ENCODE data around the gene NCBP1.

The NCBP1 gene

DNA sequence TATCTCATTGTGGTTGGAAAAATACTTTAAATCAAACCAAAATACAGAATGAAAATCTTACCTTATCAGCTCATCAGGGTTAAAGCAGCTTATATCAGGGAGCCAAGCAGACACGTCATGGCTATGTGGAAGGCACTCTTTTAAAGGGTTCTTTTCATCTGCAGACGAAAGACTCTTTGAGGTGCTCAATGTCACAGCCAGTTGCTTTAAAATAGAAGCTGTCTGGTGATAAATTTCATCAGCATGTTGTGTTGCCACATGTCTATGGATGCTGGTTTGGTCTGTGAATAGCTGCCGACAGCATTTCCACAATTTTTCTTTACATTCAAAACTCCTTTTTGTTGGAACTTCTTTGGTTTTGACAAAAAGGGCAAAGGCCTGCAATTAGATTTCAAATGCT, 8.0 kb upstream of the NCBP1 start:
- no peak for DNase-seq (ENCODE audit: low read depth in 4 of 4, low spot score in 1 of 4)

DNA sequence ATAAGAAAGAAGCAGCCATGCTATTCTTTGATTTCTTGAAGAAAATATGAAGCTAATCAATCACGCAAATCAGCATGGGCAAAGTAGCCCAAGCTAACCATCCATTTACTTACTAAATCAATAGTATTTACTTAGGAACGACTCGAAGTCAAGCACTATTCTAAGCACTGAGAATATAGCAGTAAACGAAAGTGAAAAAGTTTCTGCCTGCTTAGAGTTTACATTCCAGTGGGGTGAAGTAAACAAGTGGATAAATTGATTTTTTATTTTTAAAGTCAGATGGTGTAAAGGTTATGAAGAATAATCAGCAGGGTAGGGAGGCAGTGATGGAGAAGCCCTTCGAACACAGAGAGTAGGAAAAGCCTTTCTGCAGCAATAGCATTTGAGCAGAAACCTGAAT, 6.0 kb upstream of the NCBP1 start:
- DNase-seq (ENCODE audit: low read depth in 4 of 4, low spot score in 1 of 4), result no peak

DNA sequence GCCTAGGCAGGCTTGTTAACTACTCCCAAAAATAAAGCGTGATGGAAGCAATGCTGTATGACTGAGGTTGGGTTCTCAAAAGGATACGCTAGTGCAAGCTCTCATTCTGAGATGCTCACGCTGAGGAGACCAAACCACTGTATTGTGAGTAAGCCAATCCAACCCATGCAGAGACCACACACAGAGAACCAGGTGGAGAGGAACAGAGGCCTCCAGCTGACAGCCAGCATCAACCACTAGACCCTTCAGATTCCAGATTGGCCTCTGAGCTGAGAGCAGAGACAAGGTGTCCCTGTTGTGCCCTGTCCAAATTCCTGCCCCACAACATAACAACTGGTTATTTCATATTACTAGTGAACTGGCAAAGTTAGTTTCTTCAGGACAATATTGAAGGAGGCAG, 5.0 kb upstream of the NCBP1 start:
- DNase-seq (ENCODE audit: low read depth in 4 of 4, low spot score in 1 of 4), result no peak

DNA sequence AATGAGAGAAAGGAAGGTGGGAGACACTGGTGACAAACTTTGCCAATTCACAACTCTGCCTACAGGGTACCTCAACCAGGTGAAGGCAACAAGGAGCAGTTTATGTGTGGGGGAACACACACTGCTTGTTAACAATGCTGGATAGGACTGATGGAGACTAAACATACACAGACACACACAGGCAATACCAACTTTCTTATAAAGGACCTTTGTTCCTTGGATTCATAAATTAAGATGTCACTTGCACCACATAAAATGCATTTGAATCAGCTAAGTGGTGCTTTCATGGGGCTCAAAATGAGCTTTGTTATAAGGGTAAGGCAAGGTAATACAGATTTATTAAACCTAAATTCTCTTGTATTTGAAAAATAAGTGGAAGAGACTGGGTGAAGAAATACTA, 4.5 kb upstream of the NCBP1 start:
- no peak for DNase-seq (ENCODE audit: low read depth in 4 of 4, low spot score in 1 of 4)

DNA sequence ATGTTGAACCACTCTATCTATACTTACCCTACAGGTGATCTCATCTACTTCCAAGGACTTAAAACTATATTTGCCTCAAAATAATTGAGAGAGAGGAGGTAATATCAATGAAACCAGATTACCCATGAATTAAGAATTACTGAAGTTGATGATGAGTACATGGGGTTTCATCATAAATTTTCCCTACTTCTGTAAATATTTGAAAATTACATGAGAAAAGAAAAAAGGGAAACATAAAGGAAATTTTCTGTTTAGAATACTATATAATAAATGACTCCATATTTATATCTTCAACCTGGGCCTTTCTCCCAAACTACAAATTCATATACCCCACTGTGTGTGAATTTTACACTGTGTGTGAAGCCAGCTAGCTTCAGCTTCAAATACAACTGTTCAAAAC, 3.0 kb upstream of the NCBP1 start:
- no peak for DNase-seq (ENCODE audit: low read depth in 4 of 4, low spot score in 1 of 4)

DNA sequence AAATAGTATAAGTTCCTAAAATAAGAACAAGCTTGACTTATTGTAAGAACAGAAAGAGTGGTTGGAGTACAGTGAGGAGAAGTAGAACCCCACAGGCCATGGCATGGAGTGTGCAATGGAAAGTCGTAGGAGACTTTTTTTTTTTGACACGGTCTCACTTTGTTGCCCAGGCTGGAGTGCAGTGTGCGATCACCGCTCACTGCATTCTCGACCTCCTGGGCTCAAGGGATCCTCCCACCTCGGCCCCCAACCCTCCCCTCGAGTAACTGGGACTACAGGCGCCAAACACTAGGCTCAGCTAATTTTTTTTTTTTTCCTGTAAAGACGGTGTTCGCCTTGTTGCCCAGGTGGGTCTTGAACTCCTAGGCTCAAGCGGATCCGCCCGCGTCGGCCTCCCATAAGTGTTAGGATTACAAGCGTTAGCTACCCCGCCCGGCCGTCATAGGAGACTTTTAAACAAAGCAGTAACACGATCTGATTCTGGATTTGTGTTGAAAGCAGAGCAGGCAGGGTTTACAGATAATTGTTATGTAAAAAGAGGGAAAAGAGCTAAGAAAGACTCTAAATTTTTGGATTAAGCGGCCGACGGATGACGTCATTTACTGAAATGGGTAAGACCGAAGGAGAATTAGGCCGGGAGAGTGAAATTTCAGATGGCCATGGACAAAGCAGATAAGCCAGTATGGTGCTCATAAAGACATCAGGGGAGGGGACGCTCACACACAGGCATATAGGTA, 1.2 kb upstream of the NCBP1 start:
- peak in 2 of 4 experiments; percentile 7 to 9 for DNase-seq (ENCODE audit: low read depth in 4 of 4, low spot score in 1 of 4)

DNA sequence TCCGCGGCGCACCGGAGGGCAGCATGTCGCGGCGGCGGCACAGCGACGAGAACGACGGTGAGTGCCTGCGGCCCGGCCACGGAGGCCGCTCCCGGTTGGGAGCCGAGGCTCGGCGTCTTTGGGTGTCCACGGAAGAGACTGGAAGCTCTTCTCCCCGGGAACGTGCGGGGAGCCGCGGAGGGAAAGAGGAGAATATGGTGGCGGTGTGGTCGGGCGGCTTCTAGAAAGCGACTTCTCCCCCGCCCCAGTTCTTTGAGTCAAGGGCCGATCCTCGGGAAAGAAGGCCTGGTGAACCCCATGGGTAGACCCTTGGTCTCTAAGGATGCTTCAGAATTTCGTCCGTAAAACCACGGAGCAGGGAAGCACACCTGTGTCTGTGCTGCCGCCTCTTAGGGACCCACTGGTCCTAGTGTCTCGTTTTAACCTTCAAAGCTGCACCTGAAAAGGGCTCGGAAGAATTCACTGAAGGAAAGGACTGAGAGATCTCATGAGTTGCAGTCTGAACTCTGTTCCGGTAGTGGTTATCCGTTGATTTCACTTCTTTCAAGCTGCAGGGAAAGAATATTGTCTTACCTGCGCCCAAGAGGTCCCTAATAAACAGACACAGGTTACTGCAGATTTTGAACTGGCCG, 354 bp downstream of the NCBP1 start:
- peak in 1 of 4 experiments; percentile 5 for DNase-seq (ENCODE audit: low read depth in 4 of 4, low spot score in 1 of 4)

DNA sequence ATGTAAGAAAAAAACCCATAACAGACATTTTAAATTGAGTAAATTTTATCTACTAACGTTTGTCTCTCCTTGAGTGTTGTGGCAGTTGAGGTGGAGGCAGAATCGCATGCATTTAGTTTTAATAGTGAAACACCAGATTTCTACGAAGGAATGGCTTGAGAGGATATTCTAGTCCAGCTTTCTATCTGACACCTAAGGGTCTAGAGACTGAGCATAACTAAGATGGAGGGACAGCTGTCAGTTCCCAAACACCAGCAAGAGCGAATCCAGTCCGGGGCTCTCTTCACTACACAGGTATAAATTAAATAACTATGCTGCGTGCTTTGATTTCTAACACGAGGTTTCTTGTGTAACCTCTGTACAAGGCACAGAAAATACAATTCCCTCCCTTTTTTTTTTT, 1.4 kb downstream of the NCBP1 start:
- no peak for DNase-seq (ENCODE audit: low read depth in 4 of 4, low spot score in 1 of 4)

DNA sequence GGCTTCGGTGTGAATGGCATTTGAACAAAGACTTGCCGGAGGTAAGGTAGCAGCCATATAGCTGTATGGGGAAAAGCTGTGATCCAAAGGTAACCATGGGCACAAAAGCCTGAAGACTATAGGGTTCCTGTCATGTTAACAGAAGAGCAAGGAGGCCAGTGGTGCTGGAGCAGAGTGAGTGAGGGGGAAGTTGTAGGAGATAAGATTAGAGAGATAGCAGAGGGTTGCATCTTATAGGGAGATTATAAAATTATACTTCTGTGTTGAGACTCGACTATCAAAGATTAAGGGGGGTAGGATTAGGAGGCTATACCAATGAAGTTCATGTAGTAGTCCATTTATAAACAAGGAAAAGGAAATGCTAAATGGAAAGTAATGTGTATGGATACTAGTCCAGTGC, 3.3 kb downstream of the NCBP1 start:
- no peak for DNase-seq (ENCODE audit: low read depth in 4 of 4, low spot score in 1 of 4)

DNA sequence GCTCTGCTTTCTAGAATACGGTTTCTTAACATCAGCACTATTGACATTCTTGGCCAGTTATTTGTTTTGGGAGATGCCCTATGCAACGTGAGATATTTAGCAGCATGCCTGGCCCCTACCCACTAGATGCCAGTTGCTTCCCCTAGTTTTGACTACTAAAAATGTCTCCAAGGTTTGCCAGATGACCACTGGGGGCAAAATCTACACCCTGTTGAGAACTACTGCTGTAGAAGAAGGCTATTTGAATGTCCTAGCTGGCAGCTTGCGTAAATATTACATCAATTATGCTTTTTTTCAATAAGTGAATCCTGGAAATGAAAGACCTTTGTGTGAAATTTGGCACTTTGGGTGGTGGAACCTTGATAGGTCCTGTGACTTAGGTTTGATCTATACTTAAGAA, 5.0 kb downstream of the NCBP1 start:
- DNase-seq (ENCODE audit: low read depth in 4 of 4, low spot score in 1 of 4), result no peak

DNA sequence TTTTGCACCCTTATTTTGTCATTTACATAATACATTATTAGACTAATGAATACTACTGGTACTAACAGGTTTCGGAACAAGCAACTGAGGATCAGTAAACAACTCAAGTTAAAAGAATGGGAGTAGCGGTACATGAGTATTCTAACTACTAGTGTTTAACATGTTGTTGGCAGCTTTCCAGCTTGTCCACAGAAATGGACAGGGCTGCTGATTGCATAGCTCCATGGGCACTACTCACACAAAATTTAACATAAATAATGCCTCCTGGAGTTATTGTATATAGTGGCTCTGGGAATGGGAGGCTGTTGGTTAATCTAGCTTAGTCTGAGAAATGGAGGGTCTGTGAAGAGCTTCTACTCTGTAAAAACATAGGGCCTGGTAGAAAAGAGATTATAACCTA, 6.7 kb downstream of the NCBP1 start:
- DNase-seq (ENCODE audit: low read depth in 4 of 4, low spot score in 1 of 4), result no peak

DNA sequence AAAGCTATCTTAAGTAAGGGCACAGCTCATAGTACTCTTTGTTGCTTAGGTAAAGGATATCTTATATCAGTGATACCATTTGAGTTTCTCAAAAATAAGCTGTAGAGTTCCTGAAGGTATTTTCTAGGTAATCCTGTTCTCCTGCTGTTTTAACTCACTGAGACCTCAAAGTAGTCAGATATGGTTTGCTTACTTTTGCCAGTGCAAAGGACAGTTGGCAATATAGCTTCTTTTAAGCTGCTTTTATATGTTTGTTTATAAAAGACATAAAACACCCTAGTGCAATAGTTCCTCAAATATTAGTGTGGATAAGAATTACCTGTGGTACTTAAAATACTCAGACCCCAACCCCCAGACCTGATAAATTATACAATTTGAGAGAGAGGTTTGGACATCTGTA, 12.1 kb downstream of the NCBP1 start:
- no peak for DNase-seq (ENCODE audit: low read depth in 4 of 4, low spot score in 1 of 4)

DNA sequence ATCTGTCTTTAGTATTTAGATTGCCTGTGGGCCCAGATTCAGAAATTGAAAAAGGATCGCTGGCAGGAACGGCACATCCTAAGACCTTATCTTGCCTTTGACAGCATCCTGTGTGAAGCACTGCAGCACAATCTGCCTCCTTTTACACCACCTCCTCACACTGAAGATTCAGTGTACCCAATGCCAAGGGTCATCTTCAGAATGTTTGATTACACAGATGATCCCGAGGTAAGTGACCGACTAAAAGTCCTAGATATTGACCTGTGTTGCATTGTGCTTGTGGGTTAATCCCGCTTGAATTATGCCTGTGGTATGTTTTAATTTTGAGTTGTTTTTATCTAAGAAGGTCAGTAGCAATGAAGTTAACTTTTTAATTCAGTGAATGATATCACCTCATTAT, 14.4 kb downstream of the NCBP1 start:
- DNase-seq (ENCODE audit: low read depth in 4 of 4, low spot score in 1 of 4), result no peak

DNA sequence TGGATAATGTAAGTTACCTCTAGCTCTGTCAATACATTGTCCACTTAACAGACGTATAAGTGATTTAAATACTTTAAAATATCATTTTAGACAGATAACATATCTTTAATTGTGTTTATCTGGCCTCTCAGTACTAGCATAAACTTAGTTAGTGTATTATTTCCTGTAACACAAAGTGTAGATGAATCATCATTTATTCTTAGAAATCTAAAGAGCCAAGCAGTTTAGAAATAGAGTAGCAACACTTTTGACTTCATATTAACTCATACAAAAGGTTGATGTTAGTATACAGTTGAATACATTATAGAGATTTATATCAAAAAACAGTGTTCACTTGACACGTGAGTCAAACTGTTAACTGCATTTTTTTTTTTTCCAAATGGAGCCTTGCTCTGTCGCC, 18.0 kb downstream of the NCBP1 start:
- DNase-seq (ENCODE audit: low read depth in 4 of 4, low spot score in 1 of 4), result no peak

DNA sequence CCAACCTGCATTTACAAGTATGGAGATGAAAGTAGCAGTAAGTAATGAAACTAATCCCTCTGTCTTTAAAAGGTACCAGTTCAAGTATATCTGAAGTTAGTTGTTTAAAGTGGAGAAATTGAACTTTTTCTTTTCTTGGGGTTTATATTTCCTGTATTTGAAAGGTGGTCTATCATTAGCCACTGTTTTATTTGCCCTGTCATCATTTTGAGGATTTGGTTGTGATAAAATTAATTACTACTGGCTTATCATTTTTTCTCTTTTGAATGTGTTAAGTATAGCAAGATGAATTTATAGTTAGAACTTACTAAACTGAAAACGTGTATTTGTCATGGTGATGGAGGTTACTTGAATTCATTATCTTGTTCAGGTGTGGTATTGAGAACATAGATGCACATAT, 25.1 kb downstream of the NCBP1 start:
- no peak for DNase-seq (ENCODE audit: low read depth in 4 of 4, low spot score in 1 of 4)

DNA sequence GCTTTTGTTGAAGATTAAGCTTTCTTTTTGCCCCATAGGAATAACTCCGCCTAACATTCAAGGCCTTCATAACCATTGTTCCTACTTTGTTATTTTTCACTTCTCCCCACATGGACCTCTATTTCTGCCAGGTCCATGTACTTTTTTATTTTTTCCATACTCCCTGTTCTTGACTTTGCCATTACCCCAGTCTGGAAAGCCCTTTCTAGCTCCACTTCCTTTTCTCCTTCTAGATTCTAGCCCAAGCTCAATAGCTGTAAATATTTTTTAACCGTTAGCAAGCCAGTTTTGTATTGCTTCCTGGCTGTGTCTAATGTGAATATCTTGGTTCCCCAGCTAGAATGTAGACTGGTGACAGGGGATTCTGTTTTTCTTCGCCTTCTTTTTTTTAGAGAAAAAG, 26.1 kb downstream of the NCBP1 start:
- DNase-seq (ENCODE audit: low read depth in 4 of 4, low spot score in 1 of 4), result no peak

DNA sequence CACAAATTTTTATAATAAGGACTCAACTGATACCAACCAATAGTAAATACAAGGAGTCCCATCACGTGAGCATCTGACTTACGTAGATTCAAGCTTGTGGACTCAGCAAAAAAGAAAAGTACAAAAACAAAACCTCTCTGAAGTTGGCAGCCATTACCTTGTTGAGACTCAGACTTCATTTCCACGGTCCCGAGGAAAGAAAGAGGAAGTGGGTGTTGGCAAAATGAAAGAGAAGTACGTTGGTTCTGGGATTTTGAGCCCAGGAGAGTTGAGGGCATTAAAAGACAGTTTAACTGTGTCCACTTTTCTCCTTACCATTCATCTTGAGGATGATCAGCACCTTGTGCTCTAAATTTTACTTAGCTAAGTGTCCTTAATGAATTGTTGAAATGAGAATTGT, 26.7 kb downstream of the NCBP1 start:
- no peak for DNase-seq (ENCODE audit: low read depth in 4 of 4, low spot score in 1 of 4)

DNA sequence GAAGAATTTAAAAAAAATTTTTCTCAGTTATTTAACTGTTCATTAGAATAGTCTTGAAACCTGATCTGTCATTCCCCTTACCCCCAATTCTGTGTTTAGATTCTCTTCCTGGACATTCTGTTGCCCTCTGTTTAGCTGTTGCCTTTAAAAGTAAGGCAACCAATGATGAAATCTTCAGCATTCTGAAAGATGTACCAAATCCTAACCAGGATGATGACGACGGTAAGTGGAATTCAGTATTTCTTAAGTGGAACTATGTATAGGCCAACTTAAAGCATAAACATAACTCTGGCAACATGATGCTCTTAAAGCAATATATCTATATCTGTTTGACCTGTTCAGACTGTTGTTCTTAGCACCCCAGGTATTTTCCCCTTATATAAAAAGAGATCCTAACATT, 27.2 kb downstream of the NCBP1 start:
- DNase-seq (ENCODE audit: low read depth in 4 of 4, low spot score in 1 of 4), result no peak

DNA sequence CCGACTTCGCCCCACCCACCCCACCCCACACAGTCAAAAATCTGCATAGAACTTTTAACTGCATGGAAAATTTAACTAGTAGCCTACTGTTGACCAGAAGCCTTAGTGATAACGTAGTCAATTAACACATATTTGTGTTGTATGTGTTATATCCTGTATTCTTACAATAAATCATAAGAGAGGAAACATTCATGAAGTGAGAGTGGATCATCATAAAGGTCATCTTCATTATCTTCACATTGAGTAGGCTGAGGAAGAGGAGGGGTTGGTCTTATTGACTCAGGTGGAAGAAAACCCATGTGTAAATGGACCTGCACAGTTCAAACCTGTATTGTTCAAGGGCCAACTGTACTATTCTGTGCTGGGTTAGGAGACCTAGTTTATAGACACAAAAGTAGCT, 32.1 kb downstream of the NCBP1 start:
- no peak for DNase-seq (ENCODE audit: low read depth in 4 of 4, low spot score in 1 of 4)

DNA sequence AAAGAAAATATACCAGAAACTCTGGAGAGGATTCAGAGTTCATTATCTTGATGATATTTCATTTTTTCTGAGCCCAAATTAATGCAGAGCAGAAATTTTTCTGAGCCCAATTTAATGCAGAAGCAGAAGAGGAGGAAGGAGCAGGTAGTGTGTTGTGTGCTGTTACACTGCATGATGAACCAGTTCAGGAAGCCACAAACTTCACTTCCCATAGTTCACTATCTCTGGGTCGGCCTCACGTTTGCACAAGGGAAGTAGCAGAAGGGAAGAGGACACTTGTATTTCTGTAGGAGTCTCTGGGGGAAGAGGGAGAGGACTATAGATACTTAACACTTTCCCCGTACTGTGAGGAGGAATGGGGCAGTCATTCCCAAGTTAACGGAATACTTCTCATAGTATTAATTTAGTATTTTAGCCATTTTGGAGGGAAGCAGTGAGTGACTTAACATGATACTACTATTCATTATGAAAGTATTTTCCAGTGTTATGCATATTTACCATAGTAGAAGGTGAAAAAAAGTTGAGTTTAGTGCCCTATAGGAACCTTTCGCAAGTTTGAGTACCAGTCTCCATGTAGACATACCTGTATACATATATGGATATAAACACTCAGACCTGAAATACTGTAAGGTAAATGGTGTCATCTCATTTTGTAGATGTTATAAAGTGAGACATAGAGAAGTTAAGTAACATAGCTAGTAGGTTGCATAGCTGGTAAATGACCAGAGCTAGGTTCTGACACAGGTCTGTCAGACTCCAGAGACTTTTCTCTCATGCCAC, 33.5 kb downstream of the NCBP1 start:
- DNase-seq (ENCODE audit: low read depth in 4 of 4, low spot score in 1 of 4), result no peak

DNA sequence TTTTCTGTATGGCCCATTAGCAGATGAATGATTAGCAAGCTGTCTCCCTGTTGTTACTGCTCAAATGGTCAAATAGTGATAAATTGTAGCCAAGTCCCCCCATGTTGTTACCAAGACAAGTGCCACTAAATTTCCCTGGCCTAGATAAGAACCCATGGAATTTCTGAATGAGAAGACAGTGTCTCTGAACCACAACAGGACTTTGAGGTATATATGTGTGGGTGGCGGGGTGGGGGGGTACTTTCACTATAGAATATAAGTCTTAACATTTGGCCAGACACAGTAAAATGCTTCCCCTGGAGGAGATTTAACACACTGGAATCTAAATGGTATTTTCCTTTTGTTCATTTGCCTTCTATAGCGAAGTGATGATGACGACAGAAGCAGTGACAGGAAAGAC, 34.9 kb downstream of the NCBP1 start:
- peak in 1 of 4 experiments; percentile 20 for DNase-seq (ENCODE audit: low read depth in 4 of 4, low spot score in 1 of 4)

DNA sequence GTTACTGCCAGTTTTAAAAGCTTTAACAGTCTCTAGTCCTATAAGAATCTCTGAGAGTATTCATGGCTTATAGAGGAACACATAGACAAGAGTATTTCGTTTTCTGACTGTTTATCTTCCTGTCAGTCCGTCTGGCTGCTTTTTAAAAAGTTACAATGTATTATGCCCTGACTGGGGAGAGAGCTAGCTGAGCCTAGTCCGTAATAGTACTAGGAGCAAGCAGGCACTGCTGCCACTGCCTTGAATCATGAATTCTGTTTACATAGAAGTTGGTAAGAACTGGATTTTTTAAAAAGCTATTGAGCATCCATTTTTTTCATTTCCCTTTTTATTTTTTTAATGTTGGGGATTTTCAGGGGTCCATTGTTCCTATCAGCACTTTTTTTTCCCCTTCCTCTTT, 37.0 kb downstream of the NCBP1 start:
- DNase-seq (ENCODE audit: low read depth in 4 of 4, low spot score in 1 of 4), result no peak
